Stimulated activated CD4-positive, alpha-beta T cell treated with anti-CD3 and anti-CD28 coated beads, Interleukin-15, amount 100 ng/mL, for 1 hour (primary cell): ENCODE results near the gene IST1.
"Not testable (repeated sequence)": the region's sequence is repeated elsewhere in the genome, so short reads cannot be mapped to it uniquely, and the experiment has no call there.

Source experiments
- DNase-seq, 2 donors: peaks; one replicate each; pipeline ENCODE4 v3.0.0-alpha.2; 2020; ENCODE audit warnings: low read depth in 1 of 2, low spot score in 1 of 2

IST1 gene

GRCh38 chr16:71894921-71895678 lies at the start of gene IST1:
Gene IST1 (plus strand): TSS chr16:71895531. CDS start chr16:71915641, 20,110 bp downstream.
- peak; percentile 95 to 97 for DNase-seq

GRCh38 chr16:71845639-71846430 lies 49.5 kb upstream of the IST1 start, which contains the start of gene ATXN1L:
Gene ATXN1L (plus strand): TSS chr16:71845976. CDS start chr16:71849741, 3,765 bp downstream.
- DNase-seq, result peak; percentile 88 to 96

- no peak for DNase-seq
These were observed 48.9 kb upstream of the IST1 start for GRCh38 chr16:71846431-71846830.

GRCh38 chr16:71847096-71847495 lies 48.2 kb upstream of the IST1 start:
- DNase-seq, result no peak

- DNase-seq, result no peak
These were observed 46.7 kb upstream of the IST1 start for GRCh38 chr16:71848622-71849021.

- no peak for DNase-seq
These were observed 43.6 kb upstream of the IST1 start for GRCh38 chr16:71851746-71852145.

- no peak for DNase-seq
These were observed 43.2 kb upstream of the IST1 start for GRCh38 chr16:71852158-71852557.

GRCh38 chr16:71852561-71852960 lies 42.8 kb upstream of the IST1 start:
- DNase-seq, result no peak

- no peak for DNase-seq
These were observed 41.9 kb upstream of the IST1 start for GRCh38 chr16:71853413-71853812.

- DNase-seq, result no peak
These were observed 40.9 kb upstream of the IST1 start for GRCh38 chr16:71854369-71854948.

- no peak for DNase-seq
These were observed 39.2 kb upstream of the IST1 start for GRCh38 chr16:71855937-71856662.

- DNase-seq, result no peak
These were observed 35.4 kb upstream of the IST1 start for GRCh38 chr16:71859762-71860521.

- DNase-seq, result no peak
These were observed 31.3 kb upstream of the IST1 start for GRCh38 chr16:71863995-71864394.

GRCh38 chr16:71865173-71865863 lies 30.0 kb upstream of the IST1 start:
- DNase-seq, result no peak

GRCh38 chr16:71867175-71867574 lies 28.2 kb upstream of the IST1 start:
- not testable (repeated sequence) for DNase-seq

- DNase-seq, result no peak
These were observed 27.4 kb upstream of the IST1 start for GRCh38 chr16:71867939-71868338.

GRCh38 chr16:71869089-71869488 lies 26.2 kb upstream of the IST1 start:
- DNase-seq, result no peak

GRCh38 chr16:71870818-71871217 lies 24.5 kb upstream of the IST1 start:
- no peak for DNase-seq

- DNase-seq, result no peak
These were observed 22.1 kb upstream of the IST1 start for GRCh38 chr16:71873199-71873598.

GRCh38 chr16:71878911-71879310 lies 16.4 kb upstream of the IST1 start:
- no peak for DNase-seq
